ENCODE results near the gene SAP30. TPM values are rescaled to one million over a fixed set of nuclear protein-coding genes. Genes with fewer than 3 reads are reported as not detected.

Gene SAP30
- total RNA-seq, 1 donor from 2014 or later = 33.8 TPM

- peaks cover 16% of the 10 kb centered on the region for H3K27me3 Mint-ChIP-seq
- intact Hi-C loops (cut with micrococcal nuclease) = loop anchor here (2.0 kb wide), 1 partner anchor 19 kb away; no protein-coding TSS in a partner anchor
- no peak overlapping the region for H3K27ac Mint-ChIP-seq
- DNase-seq = no peak
- H3K4me1 Mint-ChIP-seq = peaks cover 2% of the 10 kb centered on the region
- no peak overlapping the region for H3K4me3 Mint-ChIP-seq
- H3K9me3 Mint-ChIP-seq = peaks cover 2% of the 10 kb centered on the region
- peaks cover 6% of the 10 kb centered on the region for H3K36me3 Mint-ChIP-seq (ENCODE audit: low read depth)
These were observed 25.1 kb upstream of the SAP30 start for GRCh38 chr4:173345648-173346047.

DNA sequence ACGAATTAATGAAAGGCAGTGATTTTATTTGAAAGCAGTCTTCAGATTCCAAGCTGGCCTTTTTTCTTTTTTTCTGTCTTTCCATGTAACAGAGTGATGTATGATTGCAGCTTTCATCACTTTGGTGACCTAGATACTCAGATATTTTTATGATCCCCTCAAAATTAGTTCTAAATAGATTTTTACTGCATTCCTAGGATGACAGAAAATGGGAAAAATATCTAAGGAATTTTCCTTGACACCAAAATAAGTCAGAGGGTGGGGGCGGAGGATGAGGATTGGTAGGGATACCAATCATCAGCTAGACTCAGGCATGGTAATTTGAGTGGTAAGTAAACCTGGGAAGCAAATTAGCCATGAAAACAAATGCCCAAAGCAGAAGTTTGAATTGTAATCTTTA, 24.7 kb upstream of the SAP30 start:
- intact Hi-C loops (cut with micrococcal nuclease) = no loop called here
- peaks cover 18% of the 10 kb centered on the region for H3K27me3 Mint-ChIP-seq
- DNase-seq = no peak
- H3K4me3 Mint-ChIP-seq = no peak overlapping the region
- H3K4me1 Mint-ChIP-seq = peaks cover 2% of the 10 kb centered on the region
- H3K9me3 Mint-ChIP-seq = peaks cover 4% of the 10 kb centered on the region
- peaks cover 8% of the 10 kb centered on the region for H3K36me3 Mint-ChIP-seq (ENCODE audit: low read depth)
- no peak overlapping the region for H3K27ac Mint-ChIP-seq

GRCh38 chr4:173347467-173347866, 23.3 kb upstream of the SAP30 start:
- H3K4me1 Mint-ChIP-seq = peaks cover 2% of the 10 kb centered on the region
- H3K9me3 Mint-ChIP-seq = peaks cover 4% of the 10 kb centered on the region
- H3K27me3 Mint-ChIP-seq = peaks cover 18% of the 10 kb centered on the region
- H3K4me3 Mint-ChIP-seq = no peak overlapping the region
- H3K36me3 Mint-ChIP-seq (ENCODE audit: low read depth) = peaks cover 8% of the 10 kb centered on the region
- DNase-seq = no peak
- no peak overlapping the region for H3K27ac Mint-ChIP-seq
- intact Hi-C loops (cut with micrococcal nuclease) = no loop called here

GRCh38 chr4:173357939-173358338, 12.8 kb upstream of the SAP30 start:
- H3K4me3 Mint-ChIP-seq = no peak overlapping the region
- peaks cover 2% of the 10 kb centered on the region for H3K4me1 Mint-ChIP-seq
- intact Hi-C loops (cut with micrococcal nuclease) = no loop called here
- H3K27me3 Mint-ChIP-seq = peaks cover 16% of the 10 kb centered on the region
- H3K36me3 Mint-ChIP-seq (ENCODE audit: low read depth) = peaks cover 3% of the 10 kb centered on the region
- no peak for DNase-seq
- no peak overlapping the region for H3K27ac Mint-ChIP-seq
- no peaks in the 10 kb centered on the region for H3K9me3 Mint-ChIP-seq

DNA sequence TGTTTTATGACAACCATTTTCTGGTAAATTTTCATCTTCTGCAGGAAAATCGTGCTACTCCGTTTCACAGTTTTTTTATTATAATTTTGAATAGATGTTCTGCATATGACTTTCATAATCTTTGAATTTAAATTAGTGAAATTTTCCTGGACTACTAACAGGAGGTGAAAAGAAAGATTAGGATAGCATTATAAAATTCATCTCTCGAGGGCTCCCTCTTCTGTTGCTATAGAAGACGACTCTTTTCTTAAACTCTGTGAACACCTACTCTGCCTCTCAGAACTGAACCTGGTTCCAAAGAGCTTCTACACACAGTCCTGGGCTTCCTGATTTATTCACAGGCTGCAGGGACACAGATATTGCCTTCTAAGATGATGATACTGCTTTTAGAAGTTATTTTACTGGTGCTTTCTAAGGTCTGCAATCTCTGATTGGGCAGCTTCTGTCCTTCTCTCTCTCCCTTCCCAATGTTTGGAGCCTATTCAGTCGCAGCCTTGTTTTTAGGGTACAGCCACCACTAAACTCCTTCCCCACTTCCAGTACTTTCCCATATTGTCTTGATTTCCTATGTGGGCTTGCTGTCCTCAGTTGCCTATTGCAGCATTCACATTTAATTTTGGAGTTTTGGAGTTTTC, 10.1 kb upstream of the SAP30 start:
- intact Hi-C loops (cut with micrococcal nuclease) = no loop called here
- peaks cover 5% of the 10 kb centered on the region for H3K27me3 Mint-ChIP-seq
- no peak for DNase-seq
- peaks cover 8% of the 10 kb centered on the region for H3K36me3 Mint-ChIP-seq (ENCODE audit: low read depth)
- no peak overlapping the region for H3K27ac Mint-ChIP-seq
- H3K9me3 Mint-ChIP-seq = no peaks in the 10 kb centered on the region
- H3K4me3 Mint-ChIP-seq = no peak overlapping the region
- peaks cover 10% of the 10 kb centered on the region for H3K4me1 Mint-ChIP-seq

DNA sequence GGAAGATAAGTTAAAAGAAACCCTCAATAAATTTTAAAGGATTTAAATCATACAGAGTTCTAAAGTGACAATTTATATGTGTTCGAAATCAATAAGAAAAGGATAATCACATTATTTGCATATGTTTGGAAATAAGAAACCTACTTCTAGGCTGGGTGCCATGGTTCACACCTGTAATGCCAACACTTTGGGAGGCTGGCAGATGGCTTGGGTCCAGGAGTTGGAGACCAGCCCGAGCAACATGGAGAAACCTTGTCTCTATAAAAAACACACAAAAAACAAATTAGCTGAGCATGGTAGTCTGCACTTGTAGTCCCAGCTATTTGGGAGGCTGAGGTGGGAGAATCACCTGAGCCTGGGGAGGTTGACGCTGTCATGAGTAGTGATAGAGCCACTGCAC, 8.1 kb upstream of the SAP30 start:
- intact Hi-C loops (cut with micrococcal nuclease) = no loop called here

GRCh38 chr4:173365359-173365996, 5.3 kb upstream of the SAP30 start:
- H3K27ac Mint-ChIP-seq = peak overlapping the region; percentile 39
- H3K27me3 Mint-ChIP-seq = no peaks in the 10 kb centered on the region
- no peaks in the 10 kb centered on the region for H3K9me3 Mint-ChIP-seq
- DNase-seq = peak; percentile 77
- H3K4me3 Mint-ChIP-seq = no peak overlapping the region
- H3K4me1 Mint-ChIP-seq = peaks cover 38% of the 10 kb centered on the region
- intact Hi-C loops (cut with micrococcal nuclease) = loop anchor here (2.0 kb wide), 1 partner anchor 21 kb away; no protein-coding TSS in a partner anchor
- peaks cover 6% of the 10 kb centered on the region for H3K36me3 Mint-ChIP-seq (ENCODE audit: low read depth)

More for the DNA sequence above, 8.1 kb upstream of the SAP30 start:
- DNase-seq = no peak
- Mint-ChIP-seq H3K4me3 (no peak overlapping the region), H3K4me1 (peaks cover 24% of the 10 kb centered on the region), H3K27me3 (peaks cover 5% of the 10 kb centered on the region), H3K27ac (no peak overlapping the region), H3K9me3 (no peaks in the 10 kb centered on the region), H3K36me3 (ENCODE audit: low read depth) (peaks cover 8% of the 10 kb centered on the region)

- intact Hi-C loops (cut with micrococcal nuclease) = no loop called here
- H3K36me3 Mint-ChIP-seq (ENCODE audit: low read depth) = peaks cover 15% of the 10 kb centered on the region
- peaks cover 40% of the 10 kb centered on the region for H3K4me1 Mint-ChIP-seq
- peak overlapping the region; percentile 66 for H3K4me3 Mint-ChIP-seq
- DNase-seq = peak; percentile 68
- no peaks in the 10 kb centered on the region for H3K9me3 Mint-ChIP-seq
- H3K27ac Mint-ChIP-seq = peak overlapping the region; percentile 80
- no peaks in the 10 kb centered on the region for H3K27me3 Mint-ChIP-seq
These were observed 3.5 kb upstream of the SAP30 start for GRCh38 chr4:173367285-173367684.

- Mint-ChIP-seq H3K27ac (peak overlapping the region; percentile 68), H3K4me1 (peaks cover 44% of the 10 kb centered on the region), H3K9me3 (no peaks in the 10 kb centered on the region), H3K4me3 (peak overlapping the region; percentile 71), H3K27me3 (no peaks in the 10 kb centered on the region), H3K36me3 (ENCODE audit: low read depth) (peaks cover 15% of the 10 kb centered on the region)
- DNase-seq = no peak
- intact Hi-C loops (cut with micrococcal nuclease) = no loop called here
These were observed 2.8 kb upstream of the SAP30 start for GRCh38 chr4:173367946-173368345.

DNA sequence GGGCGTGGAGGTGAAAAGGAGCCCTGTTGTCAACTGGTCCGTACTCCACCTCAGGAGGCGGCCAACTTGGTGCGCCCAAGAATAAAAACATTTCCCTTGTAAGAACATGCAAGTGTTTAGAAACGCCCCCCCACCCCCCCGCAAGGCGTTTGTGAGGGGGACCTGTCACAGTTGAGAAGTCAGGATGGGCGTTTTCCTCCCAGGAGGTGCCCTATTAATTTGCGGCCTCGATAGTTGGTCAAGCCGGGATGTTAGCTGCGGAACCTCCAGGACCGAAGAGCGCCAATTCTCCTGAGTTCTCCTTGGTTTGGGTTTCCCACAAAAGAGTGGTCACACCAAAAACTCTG, 651 bp upstream of the SAP30 start:
- intact Hi-C loops (cut with micrococcal nuclease) = loop anchor here (1.0 to 5.0 kb wide), 4 partner anchors 36 to 912 kb away; partner anchors contain the start of genes CEP44, FBXO8, GALNT7 and HMGB2
- peaks cover 19% of the 10 kb centered on the region for H3K36me3 Mint-ChIP-seq (ENCODE audit: low read depth)
- no peaks in the 10 kb centered on the region for H3K9me3 Mint-ChIP-seq
- H3K27ac Mint-ChIP-seq = peak overlapping the region; percentile 99
- peak overlapping the region; percentile 100 for H3K4me3 Mint-ChIP-seq
- peaks cover 48% of the 10 kb centered on the region for H3K4me1 Mint-ChIP-seq
- no peak for DNase-seq
- no peaks in the 10 kb centered on the region for H3K27me3 Mint-ChIP-seq

GRCh38 chr4:173371292-173372192, 788 bp downstream of the SAP30 start:
- peak; percentile 84 for DNase-seq
- Mint-ChIP-seq H3K36me3 (ENCODE audit: low read depth) (peaks cover 25% of the 10 kb centered on the region), H3K27ac (peak overlapping the region; percentile 92), H3K4me1 (peaks cover 38% of the 10 kb centered on the region), H3K27me3 (no peaks in the 10 kb centered on the region), H3K4me3 (peak overlapping the region; percentile 100), H3K9me3 (no peaks in the 10 kb centered on the region)
- intact Hi-C loops (cut with micrococcal nuclease) = loop anchor here (1.0 to 5.0 kb wide), 3 partner anchors 9 to 911 kb away; partner anchors contain the start of genes CEP44 and FBXO8

GRCh38 chr4:173374588-173374987, 3.8 kb downstream of the SAP30 start:
- Mint-ChIP-seq H3K9me3 (no peaks in the 10 kb centered on the region), H3K4me1 (peaks cover 23% of the 10 kb centered on the region), H3K27me3 (no peaks in the 10 kb centered on the region), H3K36me3 (ENCODE audit: low read depth) (peaks cover 28% of the 10 kb centered on the region), H3K27ac (no peak overlapping the region), H3K4me3 (no peak overlapping the region)
- no peak for DNase-seq
- intact Hi-C loops (cut with micrococcal nuclease) = loop anchor here (5.0 kb wide), 1 partner anchor 908 kb away; the partner anchor contains the start of genes CEP44 and FBXO8

DNA sequence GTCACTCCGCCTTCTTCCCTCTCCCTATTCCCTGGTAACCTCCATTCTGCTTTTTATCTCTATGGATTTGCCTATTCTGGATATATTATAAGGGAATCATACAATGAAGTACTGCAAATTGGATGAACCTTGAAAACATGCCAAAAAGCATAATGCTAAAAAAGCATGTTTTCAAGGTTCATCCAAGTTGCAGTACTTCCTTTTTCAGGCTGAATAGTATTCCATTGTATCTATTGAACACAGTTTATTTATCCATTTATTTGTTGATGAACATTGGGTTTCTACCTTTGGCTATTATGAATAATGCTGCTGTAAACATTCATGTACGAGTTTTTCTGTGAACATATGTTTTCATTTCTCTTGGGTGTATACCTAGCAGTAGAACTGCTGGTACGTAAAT, 9.2 kb downstream of the SAP30 start:
- intact Hi-C loops (cut with micrococcal nuclease) = loop anchor here (1.0 kb wide), 1 partner anchor 8 kb away; no protein-coding TSS in a partner anchor
- peaks cover 4% of the 10 kb centered on the region for H3K9me3 Mint-ChIP-seq
- H3K4me1 Mint-ChIP-seq = peaks cover 8% of the 10 kb centered on the region
- DNase-seq = no peak
- H3K4me3 Mint-ChIP-seq = no peak overlapping the region
- H3K27me3 Mint-ChIP-seq = peaks cover 5% of the 10 kb centered on the region
- H3K27ac Mint-ChIP-seq = no peak overlapping the region
- H3K36me3 Mint-ChIP-seq (ENCODE audit: low read depth) = peaks cover 15% of the 10 kb centered on the region

Measured in activated CD4-positive, alpha-beta T cell treated with anti-CD3 and anti-CD28 coated beads, Interleukin-2, amount 10 ng/mL, durations not matched to agents 24 days and 14 days (primary cell).